Suprapubic skin (tissue), 4 donors: ENCODE measurements around the gene ENPP3. TPM values are rescaled to one million over a fixed set of nuclear protein-coding genes. Genes with fewer than 3 reads are reported as not detected.

Source experiments
- DNase-seq, 2 donors: peaks; one replicate each; pipeline ENCODE4 v3.0.0-alpha.2; 2019; ENCODE audit warnings: low spot score in 2 of 2
- H3K27ac ChIP-seq: fragments of 200-600 bp; sonication (generic); one replicate; pipeline ENCODE4 v1.5.1; 2019
- H3K27me3 ChIP-seq: fragments of 200-600 bp; sonication (generic); one replicate; pipeline ENCODE4 v1.5.1; 2019
- H3K36me3 ChIP-seq: fragments of 200-600 bp; sonication (generic); one replicate; pipeline ENCODE4 v1.5.1; 2019
- H3K4me1 ChIP-seq: fragments of 200-600 bp; sonication (generic); one replicate; pipeline ENCODE4 v1.5.1; 2019
- H3K4me3 ChIP-seq: fragments of 200-600 bp; sonication (generic); one replicate; pipeline ENCODE4 v1.5.1; 2019; ENCODE audit warnings: mild to moderate bottlenecking
- H3K9me3 ChIP-seq: fragments of 200-600 bp; sonication (generic); one replicate; pipeline ENCODE4 v1.5.1; 2019
- EP300 ChIP-seq: sonication (generic); formaldehyde crosslinking; IDR thresholded peaks from one replicate; pipeline ENCODE4 v1.6.1; 2017; ENCODE audit warnings: antibody characterized with exemption
- POLR2A ChIP-seq, 2 donors: fragments of 450-650 bp; IDR thresholded peaks; one replicate each; pipeline ENCODE4 v1.6.1; 2017; ENCODE audit warnings: antibody characterized with exemption in 2 of 2, mild to moderate bottlenecking in 2 of 2, moderate library complexity in 2 of 2
- POLR2AphosphoS5 ChIP-seq, 3 donors: sonication (generic); formaldehyde crosslinking; IDR thresholded peaks; one replicate each; pipeline ENCODE4 v1.6.1; 2017; ENCODE audit warnings: antibody characterized with exemption in 3 of 3
- WGBS: methylation state at CpG from one replicate; pipeline ENCODE4 v1.1.5; 2018; 5-methylcytosine and 5-hydroxymethylcytosine counted together
- total RNA-seq, 4 donors: library from RNA; depleted of rRNA; stranded (reverse); fragments of >200 nt; gene quantifications; one replicate each; pipeline ENCODE4 v1.1.0, GENCODE V29; 2016
- TF ChIP-seq, protein P1 (sequence below), 2 donors: fragments of 200-600 bp in 1 of 2; fragments of 450-650 bp in 1 of 2; sonication (generic) in 1 of 2; IDR thresholded peaks; one replicate each; pipeline ENCODE4 v1.5.1; 2016 to 2019; ENCODE audit warnings: antibody characterized with exemption in 2 of 2, mild to moderate bottlenecking in 1 of 2, moderate library complexity in 1 of 2

The ENPP3 gene
- total RNA-seq, 4 donors from 2014 or later, result 0.15 to 3.1 (median 0.68) TPM

DNA sequence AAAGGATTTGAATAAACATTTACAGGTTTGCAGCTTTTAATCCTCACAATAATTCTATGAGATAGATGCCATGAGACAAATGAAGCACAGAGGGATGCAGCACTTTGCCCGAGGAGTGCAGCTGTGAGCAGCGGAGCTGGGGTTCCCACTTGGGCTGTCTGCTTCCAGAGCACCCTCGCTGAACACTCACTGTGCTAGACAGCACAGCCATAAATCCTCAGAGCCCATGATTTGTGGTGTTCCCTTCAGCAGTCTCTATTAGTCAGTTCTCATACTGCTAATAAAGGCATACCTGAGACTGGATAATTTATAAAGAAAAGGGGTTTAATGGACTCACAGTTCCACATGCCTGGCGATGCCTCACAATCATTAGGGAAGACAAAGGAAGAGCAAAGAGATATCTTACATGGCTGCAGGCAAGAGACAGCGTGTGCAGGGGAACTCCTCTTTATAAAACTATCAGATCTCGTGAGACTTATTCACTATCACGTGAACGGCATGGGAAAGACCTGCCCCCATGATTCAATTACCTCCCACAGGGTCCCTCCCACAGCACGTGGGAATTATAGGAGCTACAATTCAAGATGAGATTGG is 99.0 kb downstream of the ENPP3 start:
- 49% methylated on average over 9 of the region's 9 CpGs for WGBS
- no peak overlapping the region for H3K27ac ChIP-seq
- no peaks in the 10 kb centered on the region for H3K36me3 ChIP-seq
- TF ChIP-seq EP300, result no peak
- no peak for TF ChIP-seq POLR2A (IDR thresholded peaks at IDR 0.05)
- TF ChIP-seq POLR2AphosphoS5 (IDR thresholded peaks at IDR 0.05), result no peak
- TF ChIP-seq, protein P1, sequence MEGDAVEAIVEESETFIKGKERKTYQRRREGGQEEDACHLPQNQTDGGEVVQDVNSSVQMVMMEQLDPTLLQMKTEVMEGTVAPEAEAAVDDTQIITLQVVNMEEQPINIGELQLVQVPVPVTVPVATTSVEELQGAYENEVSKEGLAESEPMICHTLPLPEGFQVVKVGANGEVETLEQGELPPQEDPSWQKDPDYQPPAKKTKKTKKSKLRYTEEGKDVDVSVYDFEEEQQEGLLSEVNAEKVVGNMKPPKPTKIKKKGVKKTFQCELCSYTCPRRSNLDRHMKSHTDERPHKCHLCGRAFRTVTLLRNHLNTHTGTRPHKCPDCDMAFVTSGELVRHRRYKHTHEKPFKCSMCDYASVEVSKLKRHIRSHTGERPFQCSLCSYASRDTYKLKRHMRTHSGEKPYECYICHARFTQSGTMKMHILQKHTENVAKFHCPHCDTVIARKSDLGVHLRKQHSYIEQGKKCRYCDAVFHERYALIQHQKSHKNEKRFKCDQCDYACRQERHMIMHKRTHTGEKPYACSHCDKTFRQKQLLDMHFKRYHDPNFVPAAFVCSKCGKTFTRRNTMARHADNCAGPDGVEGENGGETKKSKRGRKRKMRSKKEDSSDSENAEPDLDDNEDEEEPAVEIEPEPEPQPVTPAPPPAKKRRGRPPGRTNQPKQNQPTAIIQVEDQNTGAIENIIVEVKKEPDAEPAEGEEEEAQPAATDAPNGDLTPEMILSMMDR (IDR thresholded peaks at IDR 0.05), result no peak
- H3K4me3 ChIP-seq, result no peak overlapping the region
- no peaks in the 10 kb centered on the region for H3K9me3 ChIP-seq
- H3K4me1 ChIP-seq, result peaks cover 4% of the 10 kb centered on the region
- DNase-seq, result no peak
- no peaks in the 10 kb centered on the region for H3K27me3 ChIP-seq

DNA sequence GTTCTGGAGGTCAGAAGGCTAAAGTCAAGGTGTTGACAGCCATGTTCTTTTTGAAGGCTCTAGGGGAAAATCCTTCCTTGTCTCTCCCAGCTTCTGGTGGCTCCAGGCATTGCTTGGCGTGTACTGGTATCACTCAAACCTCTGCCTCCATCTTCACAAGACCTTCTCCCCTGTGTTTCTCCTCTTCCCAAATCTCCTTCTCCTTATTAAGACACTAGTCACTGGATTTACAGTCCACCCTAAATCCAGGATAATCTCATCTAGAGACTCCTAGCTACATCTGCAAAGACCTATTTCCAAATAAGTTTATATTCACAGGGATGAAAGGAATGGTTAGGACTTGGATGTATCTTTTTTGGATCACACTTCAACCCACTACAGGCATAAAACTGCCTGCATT is 99.7 kb downstream of the ENPP3 start:
- Histone ChIP-seq H3K4me3 (no peak overlapping the region), H3K27me3 (no peaks in the 10 kb centered on the region), H3K36me3 (no peaks in the 10 kb centered on the region), H3K9me3 (no peaks in the 10 kb centered on the region), H3K4me1 (peaks cover 4% of the 10 kb centered on the region), H3K27ac (no peak overlapping the region)
- WGBS, result 93% methylated on average over 1 of the region's 1 CpG
- no peak for TF ChIP-seq EP300
- TF ChIP-seq, protein P1 (IDR thresholded peaks at IDR 0.05), result no peak
- TF ChIP-seq POLR2AphosphoS5 (IDR thresholded peaks at IDR 0.05), result no peak
- no peak for TF ChIP-seq POLR2A (IDR thresholded peaks at IDR 0.05)
- DNase-seq, result no peak

DNA sequence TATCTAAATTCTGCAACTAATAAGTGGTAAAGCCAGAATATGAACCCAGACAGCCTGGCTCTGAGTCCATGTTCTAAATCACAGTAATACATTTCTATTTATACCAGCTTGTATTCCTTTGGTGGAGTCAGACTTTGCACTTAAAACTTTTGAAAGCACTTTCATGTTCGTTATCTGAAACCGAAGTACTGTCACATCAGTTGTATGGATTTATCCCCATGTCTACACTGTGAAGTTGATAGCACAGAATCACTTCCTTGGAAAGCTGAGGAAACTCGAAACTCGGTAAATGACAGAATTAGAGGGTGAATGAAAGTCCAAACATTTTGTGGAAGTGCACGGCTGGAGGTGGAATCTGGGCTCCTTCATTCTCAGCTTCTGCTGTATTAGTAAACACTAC is 102.0 kb downstream of the ENPP3 start:
- H3K9me3 ChIP-seq, result no peaks in the 10 kb centered on the region
- no peak overlapping the region for H3K4me3 ChIP-seq
- H3K27ac ChIP-seq, result no peak overlapping the region
- H3K27me3 ChIP-seq, result no peaks in the 10 kb centered on the region
- no peaks in the 10 kb centered on the region for H3K36me3 ChIP-seq
- 86% methylated on average over 5 of the region's 5 CpGs for WGBS
- TF ChIP-seq EP300 (no peak), POLR2A (IDR thresholded peaks at IDR 0.05) (no peak), POLR2AphosphoS5 (IDR thresholded peaks at IDR 0.05) (no peak)
- TF ChIP-seq, protein P1 (IDR thresholded peaks at IDR 0.05), result no peak
- DNase-seq, result no peak
- no peaks in the 10 kb centered on the region for H3K4me1 ChIP-seq

DNA sequence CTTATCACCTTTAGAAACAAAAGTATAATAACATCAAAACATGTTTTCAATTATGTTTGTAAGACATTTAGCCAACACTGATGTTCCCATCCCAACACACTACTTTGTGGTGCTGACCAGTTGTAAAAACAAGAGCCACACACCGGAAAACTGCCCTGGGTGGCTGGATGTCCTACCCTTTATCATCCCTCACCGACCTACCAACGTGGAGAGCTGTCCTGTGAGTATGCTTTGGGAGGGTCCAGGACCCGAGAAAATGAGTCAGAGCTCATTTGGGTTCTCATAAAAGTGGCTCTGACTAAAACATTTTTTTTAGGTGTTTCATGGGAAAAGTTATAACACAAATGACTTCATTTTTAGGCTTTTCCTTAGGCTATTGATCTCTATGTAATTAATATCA is 103.1 kb downstream of the ENPP3 start:
- H3K9me3 ChIP-seq, result no peaks in the 10 kb centered on the region
- TF ChIP-seq POLR2AphosphoS5 (IDR thresholded peaks at IDR 0.05) (no peak), EP300 (no peak)
- WGBS, result 70% methylated on average over 4 of the region's 4 CpGs
- no peak for DNase-seq
- no peak overlapping the region for H3K27ac ChIP-seq
- H3K36me3 ChIP-seq, result no peaks in the 10 kb centered on the region
- no peaks in the 10 kb centered on the region for H3K27me3 ChIP-seq
- no peaks in the 10 kb centered on the region for H3K4me1 ChIP-seq
- no peak overlapping the region for H3K4me3 ChIP-seq

DNA sequence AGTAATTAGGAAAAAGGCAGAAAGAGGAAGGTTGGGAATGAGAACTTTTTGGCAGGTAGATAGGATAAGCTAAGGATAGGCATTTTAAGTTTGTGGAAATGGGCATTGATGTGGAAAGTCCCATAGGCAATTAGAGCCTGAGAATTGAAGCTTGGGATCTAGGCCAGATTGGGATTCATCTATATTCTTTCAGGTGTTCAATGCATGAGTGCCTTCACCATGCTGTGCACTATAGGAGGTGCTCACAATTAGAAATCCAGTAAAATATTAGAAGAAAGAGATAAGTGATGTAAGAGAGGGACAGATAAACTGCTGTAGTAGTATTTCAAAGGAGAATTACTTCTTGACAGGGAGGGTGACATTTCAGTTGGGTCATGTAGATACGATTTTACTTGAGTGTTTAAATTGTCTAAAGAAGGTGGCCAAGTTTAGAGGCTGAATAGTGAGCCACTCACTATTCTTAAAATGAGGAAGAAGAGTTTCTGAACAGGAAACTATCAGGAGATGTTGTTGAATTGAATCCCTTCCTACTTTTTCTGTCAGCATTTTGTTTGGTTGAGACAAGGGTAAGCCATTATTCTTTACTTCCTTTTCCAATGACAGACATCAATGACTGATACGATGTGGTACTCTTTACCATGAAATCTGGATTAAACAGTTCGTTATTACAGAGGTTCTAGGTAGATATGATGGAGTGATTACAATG is 104.7 kb downstream of the ENPP3 start:
- H3K4me3 ChIP-seq, result no peak overlapping the region
- no peak overlapping the region for H3K27ac ChIP-seq
- WGBS, result 76% methylated on average over 3 of the region's 3 CpGs
- H3K9me3 ChIP-seq, result no peaks in the 10 kb centered on the region
- TF ChIP-seq EP300 (no peak), POLR2AphosphoS5 (IDR thresholded peaks at IDR 0.05) (no peak), POLR2A (IDR thresholded peaks at IDR 0.05) (no peak)
- TF ChIP-seq, protein P1 (IDR thresholded peaks at IDR 0.05), result no peak
- DNase-seq, result no peak
- H3K4me1 ChIP-seq, result no peaks in the 10 kb centered on the region
- H3K36me3 ChIP-seq, result no peaks in the 10 kb centered on the region
- no peaks in the 10 kb centered on the region for H3K27me3 ChIP-seq
